ENCODE measurements around the gene ACTN2. TPM values are rescaled to one million over a fixed set of nuclear protein-coding genes. Genes with fewer than 3 reads are reported as not detected.

ACTN2 gene
- total RNA-seq, 2 donors from 2014 or later, result 0.79 to 2.2 TPM

DNA sequence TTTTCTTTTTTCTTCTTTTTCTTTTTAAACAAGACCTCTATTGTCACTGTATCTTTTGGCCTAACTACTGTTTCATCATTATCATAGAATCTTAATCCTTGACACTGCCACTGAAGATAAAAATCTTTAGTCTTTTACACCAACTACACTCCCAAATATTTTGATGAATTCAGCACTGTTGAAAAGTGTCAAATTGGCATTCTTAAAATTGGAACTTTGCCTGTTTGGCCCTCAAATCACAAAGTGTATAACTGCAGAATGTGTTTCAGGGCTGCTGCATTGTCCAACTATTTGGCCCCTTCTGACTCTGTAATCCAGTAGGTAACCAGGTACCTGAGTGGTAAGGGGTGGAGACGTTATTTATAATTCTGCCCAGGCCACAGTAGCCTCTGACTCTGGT lies 34.3 kb downstream of the ACTN2 start:
- Mint-ChIP-seq H3K27me3 (ENCODE audit: insufficient read depth) (no peaks in the 10 kb centered on the region), H3K27ac (no peak overlapping the region), H3K4me1 (peaks cover 21% of the 10 kb centered on the region), H3K36me3 (ENCODE audit: low read depth) (no peaks in the 10 kb centered on the region), H3K9me3 (no peaks in the 10 kb centered on the region), H3K4me3 (no peak overlapping the region)
- no peaks in the 10 kb centered on the region for H3K9me3 ChIP-seq (ENCODE audit: control insufficient read depth, low read length)
- H3K27ac ChIP-seq (ENCODE audit: low read depth, low read length), result no peak overlapping the region
- TF ChIP-seq CTCF (conservative IDR thresholded peaks at IDR 0.05), result no peak
- no peaks in the 10 kb centered on the region for H3K36me3 ChIP-seq (ENCODE audit: control insufficient read depth, insufficient read depth, low read length)
- no peaks in the 10 kb centered on the region for H3K27me3 ChIP-seq (ENCODE audit: control insufficient read depth, insufficient read depth, low read length, poor library complexity, severe bottlenecking)
- 100% methylated on average over 1 of the region's 1 CpG; no CpG with 5 or more reads in 1 of the 2 experiments for WGBS, 2 experiments (ENCODE audit: insufficient coverage in 1 of 2, insufficient read length in 1 of 2)
- no peak overlapping the region for H3K9ac ChIP-seq (ENCODE audit: extremely low read depth, low read length, poor library complexity, severe bottlenecking)
- H3K4me3 ChIP-seq (ENCODE audit: low read length), result no peak overlapping the region
- DNase-seq, result no peak
- peaks cover 3% of the 10 kb centered on the region for H3K4me1 ChIP-seq (ENCODE audit: control insufficient read depth, insufficient read depth, low read length)

GRCh38 chr1:236724049-236724448 lies 37.8 kb downstream of the ACTN2 start:
- Histone ChIP-seq H3K4me1 (ENCODE audit: control insufficient read depth, insufficient read depth, low read length) (no peaks in the 10 kb centered on the region), H3K27ac (ENCODE audit: low read depth, low read length) (no peak overlapping the region), H3K9me3 (ENCODE audit: control insufficient read depth, low read length) (no peaks in the 10 kb centered on the region), H3K9ac (ENCODE audit: extremely low read depth, low read length, poor library complexity, severe bottlenecking) (no peak overlapping the region), H3K27me3 (ENCODE audit: control insufficient read depth, insufficient read depth, low read length, poor library complexity, severe bottlenecking) (no peaks in the 10 kb centered on the region), H3K36me3 (ENCODE audit: control insufficient read depth, insufficient read depth, low read length) (no peaks in the 10 kb centered on the region), H3K4me3 (ENCODE audit: low read length) (no peak overlapping the region)
- no peaks in the 10 kb centered on the region for H3K36me3 Mint-ChIP-seq (ENCODE audit: low read depth)
- H3K9me3 Mint-ChIP-seq, result no peaks in the 10 kb centered on the region
- no peaks in the 10 kb centered on the region for H3K27me3 Mint-ChIP-seq (ENCODE audit: insufficient read depth)
- 68 to 89% methylated on average over 1 to 6 of the region's 6 CpGs for WGBS, 2 experiments (ENCODE audit: insufficient coverage in 1 of 2, insufficient read length in 1 of 2)
- no peak for TF ChIP-seq CTCF (conservative IDR thresholded peaks at IDR 0.05)
- no peak overlapping the region for H3K27ac Mint-ChIP-seq
- H3K4me1 Mint-ChIP-seq, result peaks cover 11% of the 10 kb centered on the region
- no peak overlapping the region for H3K4me3 Mint-ChIP-seq
- DNase-seq, result no peak

DNA sequence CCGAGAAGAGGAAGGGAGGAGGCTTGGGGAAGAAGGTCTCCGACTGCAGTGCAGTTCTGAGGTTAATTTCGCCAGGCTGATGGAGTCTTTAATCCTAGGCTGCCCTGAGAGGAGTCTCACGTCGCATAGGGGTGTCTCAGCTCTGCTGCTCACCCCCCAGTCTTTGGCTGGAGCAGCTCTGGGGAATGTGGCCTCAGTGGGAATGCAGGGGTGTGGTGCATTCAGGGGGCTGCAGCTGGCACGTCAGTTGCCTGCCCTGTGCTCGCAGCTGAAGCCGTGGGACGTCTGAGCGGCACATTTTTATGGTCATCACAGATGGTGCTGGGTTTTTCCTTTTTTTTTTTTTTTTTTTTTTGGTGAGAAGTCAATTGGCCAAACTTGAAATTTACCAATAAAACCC lies 38.2 kb downstream of the ACTN2 start:
- Histone ChIP-seq H3K27ac (ENCODE audit: low read depth, low read length) (no peak overlapping the region), H3K9me3 (ENCODE audit: control insufficient read depth, low read length) (no peaks in the 10 kb centered on the region), H3K9ac (ENCODE audit: extremely low read depth, low read length, poor library complexity, severe bottlenecking) (no peak overlapping the region), H3K36me3 (ENCODE audit: control insufficient read depth, insufficient read depth, low read length) (no peaks in the 10 kb centered on the region), H3K4me3 (ENCODE audit: low read length) (no peak overlapping the region), H3K4me1 (ENCODE audit: control insufficient read depth, insufficient read depth, low read length) (no peaks in the 10 kb centered on the region), H3K27me3 (ENCODE audit: control insufficient read depth, insufficient read depth, low read length, poor library complexity, severe bottlenecking) (no peaks in the 10 kb centered on the region)
- no peak for DNase-seq
- no peaks in the 10 kb centered on the region for H3K27me3 Mint-ChIP-seq (ENCODE audit: insufficient read depth)
- no peaks in the 10 kb centered on the region for H3K9me3 Mint-ChIP-seq
- H3K27ac Mint-ChIP-seq, result no peak overlapping the region
- H3K36me3 Mint-ChIP-seq (ENCODE audit: low read depth), result no peaks in the 10 kb centered on the region
- WGBS, 2 experiments (ENCODE audit: insufficient coverage in 1 of 2, insufficient read length in 1 of 2), result 81 to 93% methylated on average over 3 to 10 of the region's 10 CpGs
- H3K4me1 Mint-ChIP-seq, result peaks cover 9% of the 10 kb centered on the region
- no peak for TF ChIP-seq CTCF (conservative IDR thresholded peaks at IDR 0.05)
- H3K4me3 Mint-ChIP-seq, result no peak overlapping the region
